Lower lobe of right lung (tissue), 2 donors: ENCODE measurements around the gene DCXR. TPM values are rescaled to one million over a fixed set of nuclear protein-coding genes. Genes with fewer than 3 reads are reported as not detected.

Experiments used
- ATAC-seq, 2 donors: fragments of 200-7000 bp; cut with Tn5 transposase; one replicate each; pipeline ENCODE4 v1.9.1; 2020 to 2022; ENCODE audit warnings: mild to moderate bottlenecking in 2 of 2, moderate library complexity in 2 of 2
- DNase-seq: peaks from one replicate; pipeline ENCODE4 v3.0.0-alpha.2; 2020
- H3K27ac ChIP-seq: fragments of 200-600 bp; one replicate; pipeline ENCODE4 v1.8.0; 2022
- H3K27me3 ChIP-seq: fragments of 200-600 bp; one replicate; pipeline ENCODE4 v1.8.0; 2022; ENCODE audit warnings: low read depth
- H3K36me3 ChIP-seq: fragments of 200-600 bp; one replicate; pipeline ENCODE4 v1.8.0; 2022; ENCODE audit warnings: mild to moderate bottlenecking
- H3K4me1 ChIP-seq: fragments of 200-600 bp; one replicate; pipeline ENCODE4 v1.8.0; 2022
- H3K4me3 ChIP-seq: fragments of 200-600 bp; one replicate; pipeline ENCODE4 v1.8.0; 2022; ENCODE audit warnings: mild to moderate bottlenecking
- H3K9me3 ChIP-seq: fragments of 200-600 bp; one replicate; pipeline ENCODE4 v1.8.0; 2022
- intact Hi-C: fragments of 100-400 bp; cut with DNase I; formaldehyde crosslinking; loops from one replicate; pipeline ENCODE4 v1.11.0; 2022
- total RNA-seq: library from RNA; stranded (reverse); fragmentation: NEBNext Ultra II Directional; extraction: Animal tissue kit (Norgen Biotek cat#: 25700); gene quantifications from one replicate; pipeline ENCODE4 v1.2.1, GENCODE V29; 2021
- TF ChIP-seq, protein P1 (sequence below): fragments of 200-600 bp; IDR thresholded peaks from one replicate; pipeline ENCODE4 v1.8.0; 2022; ENCODE audit warnings: antibody characterized with exemption, mild to moderate bottlenecking
- donor health status: DM: no; HTN: yes; CAD: no; lungs with severe emphysema.

The DCXR gene
- total RNA-seq, 1 donor from 2014 or later, result 133 TPM

DNA sequence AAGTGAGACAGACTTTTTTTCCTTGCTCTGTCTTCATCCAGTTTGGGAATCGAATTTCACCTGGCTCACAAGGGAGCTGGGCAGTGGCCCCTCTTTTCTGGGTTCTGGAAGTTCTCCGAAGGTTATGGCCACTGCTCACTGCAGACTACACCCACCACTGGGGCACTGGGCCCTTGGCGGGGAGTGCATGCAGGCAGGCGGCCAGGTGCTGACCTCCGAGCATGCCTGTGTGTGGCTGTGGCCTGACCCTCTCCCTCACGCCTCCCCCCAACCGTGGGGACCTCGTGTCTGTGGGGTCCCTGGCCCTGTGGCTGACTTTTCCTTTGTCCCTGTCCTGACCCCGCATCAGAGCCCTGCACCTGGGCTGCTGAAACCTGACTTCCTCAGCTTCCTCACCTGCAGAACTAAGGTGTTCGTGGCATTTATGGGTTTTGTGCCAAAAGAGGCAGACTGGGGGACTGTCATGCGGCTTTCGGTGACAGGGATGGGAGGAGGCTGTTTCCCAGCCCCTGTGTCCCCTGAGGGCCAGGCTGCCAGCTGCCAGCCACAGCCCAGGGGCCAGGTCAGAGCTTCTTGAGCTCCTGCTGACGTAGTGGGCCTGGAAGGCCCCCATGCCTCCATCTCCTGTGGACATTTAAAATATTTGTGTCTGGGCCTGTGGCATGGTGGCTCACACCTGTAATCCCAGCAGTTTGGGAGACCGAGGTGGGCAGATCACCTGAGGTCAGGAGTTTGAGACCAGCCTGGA, 38.6 kb downstream of the DCXR start:
- Histone ChIP-seq H3K9me3 (no peaks in the 10 kb centered on the region), H3K4me1 (peaks cover 26% of the 10 kb centered on the region), H3K36me3 (peaks cover 7% of the 10 kb centered on the region), H3K4me3 (no peak overlapping the region), H3K27me3 (no peaks in the 10 kb centered on the region), H3K27ac (no peak overlapping the region)
- DNase-seq, result no peak
- TF ChIP-seq, protein P1, sequence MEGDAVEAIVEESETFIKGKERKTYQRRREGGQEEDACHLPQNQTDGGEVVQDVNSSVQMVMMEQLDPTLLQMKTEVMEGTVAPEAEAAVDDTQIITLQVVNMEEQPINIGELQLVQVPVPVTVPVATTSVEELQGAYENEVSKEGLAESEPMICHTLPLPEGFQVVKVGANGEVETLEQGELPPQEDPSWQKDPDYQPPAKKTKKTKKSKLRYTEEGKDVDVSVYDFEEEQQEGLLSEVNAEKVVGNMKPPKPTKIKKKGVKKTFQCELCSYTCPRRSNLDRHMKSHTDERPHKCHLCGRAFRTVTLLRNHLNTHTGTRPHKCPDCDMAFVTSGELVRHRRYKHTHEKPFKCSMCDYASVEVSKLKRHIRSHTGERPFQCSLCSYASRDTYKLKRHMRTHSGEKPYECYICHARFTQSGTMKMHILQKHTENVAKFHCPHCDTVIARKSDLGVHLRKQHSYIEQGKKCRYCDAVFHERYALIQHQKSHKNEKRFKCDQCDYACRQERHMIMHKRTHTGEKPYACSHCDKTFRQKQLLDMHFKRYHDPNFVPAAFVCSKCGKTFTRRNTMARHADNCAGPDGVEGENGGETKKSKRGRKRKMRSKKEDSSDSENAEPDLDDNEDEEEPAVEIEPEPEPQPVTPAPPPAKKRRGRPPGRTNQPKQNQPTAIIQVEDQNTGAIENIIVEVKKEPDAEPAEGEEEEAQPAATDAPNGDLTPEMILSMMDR, result no peak
- intact Hi-C loops, result no loop called here
- ATAC-seq, result no peak

DNA sequence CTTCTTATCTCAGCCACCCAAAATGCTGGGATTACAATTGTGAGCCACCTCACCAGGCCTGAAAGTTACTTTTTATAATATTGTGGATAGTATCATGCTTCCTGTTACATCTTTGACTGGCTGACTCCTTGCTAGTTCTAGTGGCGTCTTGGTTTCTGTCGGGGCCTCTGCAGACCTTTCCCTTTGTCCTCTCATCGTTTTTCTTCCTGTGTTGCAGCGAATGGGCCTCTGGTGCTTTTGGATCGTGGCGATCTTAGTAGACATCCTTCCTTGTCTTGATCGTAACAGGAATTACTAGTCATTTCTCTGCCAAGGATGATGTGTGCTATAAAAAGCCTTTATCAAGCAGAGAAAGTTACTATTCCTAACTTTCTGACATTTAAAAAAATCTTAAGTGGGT, 39.3 kb downstream of the DCXR start:
- Histone ChIP-seq H3K36me3 (peaks cover 7% of the 10 kb centered on the region), H3K4me1 (peaks cover 27% of the 10 kb centered on the region), H3K9me3 (no peaks in the 10 kb centered on the region), H3K4me3 (no peak overlapping the region), H3K27ac (no peak overlapping the region), H3K27me3 (no peaks in the 10 kb centered on the region)
- DNase-seq, result no peak
- intact Hi-C loops, result no loop called here
- ATAC-seq, result no peak
- TF ChIP-seq, protein P1, result no peak

DNA sequence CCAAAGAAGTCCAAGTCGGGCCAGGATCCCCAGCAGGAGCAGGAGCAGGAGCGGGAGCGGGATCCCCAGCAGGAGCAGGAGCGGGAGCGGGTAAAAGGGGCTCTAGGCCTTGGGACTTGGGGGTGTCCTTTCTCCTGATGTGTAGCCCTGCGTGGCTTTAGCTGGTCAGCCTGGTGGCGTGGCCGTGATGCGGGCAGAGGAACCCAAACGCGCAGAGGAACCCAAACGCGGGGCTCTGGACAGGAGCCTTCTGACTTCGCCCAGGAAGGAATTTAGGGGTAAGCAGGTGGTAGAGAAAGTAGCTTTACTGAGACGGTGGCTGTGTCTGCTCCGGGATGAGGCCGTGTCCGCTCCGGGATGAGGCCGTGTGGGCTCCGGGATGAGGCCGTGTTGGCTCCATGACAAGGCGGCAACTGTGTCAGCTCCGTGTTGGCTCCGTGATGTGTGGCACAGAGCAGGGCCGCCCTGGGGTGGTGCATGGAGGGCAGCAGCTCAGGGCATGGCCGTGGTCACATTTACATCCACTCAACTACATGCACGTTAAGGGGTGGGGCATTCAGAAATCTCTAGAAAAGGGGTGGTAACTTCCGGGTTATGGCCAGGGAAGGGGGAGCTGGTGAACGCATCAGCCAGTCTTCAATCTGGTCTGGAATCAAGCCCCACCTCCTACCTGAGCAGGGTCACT, 40.6 kb downstream of the DCXR start:
- no peak overlapping the region for H3K4me3 ChIP-seq
- H3K4me1 ChIP-seq, result peaks cover 35% of the 10 kb centered on the region
- ATAC-seq, result no peak
- no peaks in the 10 kb centered on the region for H3K27me3 ChIP-seq
- no peak for DNase-seq
- TF ChIP-seq, protein P1, result no peak
- intact Hi-C loops, result no loop called here
- no peaks in the 10 kb centered on the region for H3K9me3 ChIP-seq
- peaks cover 7% of the 10 kb centered on the region for H3K36me3 ChIP-seq
- no peak overlapping the region for H3K27ac ChIP-seq

DNA sequence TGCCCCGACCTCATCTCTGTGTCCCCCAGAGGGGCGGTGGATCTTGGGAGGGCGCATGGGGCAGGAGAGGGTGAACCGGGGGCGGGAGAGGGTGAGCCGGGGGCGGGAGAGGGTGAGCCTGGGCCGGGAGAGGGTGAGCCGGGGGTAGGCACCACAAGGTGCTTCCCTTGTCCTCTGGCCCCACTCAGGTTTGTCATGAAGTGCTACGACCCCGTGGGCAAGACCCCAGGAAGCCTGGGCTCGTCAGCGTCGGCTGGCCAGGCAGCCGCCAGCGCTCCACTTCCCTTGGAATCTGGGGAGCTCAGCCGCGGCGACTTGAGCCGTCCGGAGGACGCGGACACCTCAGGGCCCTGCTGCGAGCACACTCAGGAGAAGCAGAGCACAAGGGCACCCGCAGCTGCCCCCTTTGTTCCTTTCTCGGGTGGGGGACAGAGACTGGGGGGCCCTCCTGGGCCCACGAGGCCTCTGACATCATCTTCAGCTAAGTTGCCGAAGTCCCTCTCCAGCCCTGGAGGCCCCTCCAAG, 41.2 kb downstream of the DCXR start:
- ATAC-seq (no peak), DNase-seq (no peak)
- TF ChIP-seq, protein P1, result no peak
- Histone ChIP-seq H3K36me3 (peaks cover 7% of the 10 kb centered on the region), H3K27me3 (no peaks in the 10 kb centered on the region), H3K4me1 (peaks cover 39% of the 10 kb centered on the region), H3K4me3 (no peak overlapping the region), H3K27ac (no peak overlapping the region), H3K9me3 (no peaks in the 10 kb centered on the region)
- intact Hi-C loops, result no loop called here

DNA sequence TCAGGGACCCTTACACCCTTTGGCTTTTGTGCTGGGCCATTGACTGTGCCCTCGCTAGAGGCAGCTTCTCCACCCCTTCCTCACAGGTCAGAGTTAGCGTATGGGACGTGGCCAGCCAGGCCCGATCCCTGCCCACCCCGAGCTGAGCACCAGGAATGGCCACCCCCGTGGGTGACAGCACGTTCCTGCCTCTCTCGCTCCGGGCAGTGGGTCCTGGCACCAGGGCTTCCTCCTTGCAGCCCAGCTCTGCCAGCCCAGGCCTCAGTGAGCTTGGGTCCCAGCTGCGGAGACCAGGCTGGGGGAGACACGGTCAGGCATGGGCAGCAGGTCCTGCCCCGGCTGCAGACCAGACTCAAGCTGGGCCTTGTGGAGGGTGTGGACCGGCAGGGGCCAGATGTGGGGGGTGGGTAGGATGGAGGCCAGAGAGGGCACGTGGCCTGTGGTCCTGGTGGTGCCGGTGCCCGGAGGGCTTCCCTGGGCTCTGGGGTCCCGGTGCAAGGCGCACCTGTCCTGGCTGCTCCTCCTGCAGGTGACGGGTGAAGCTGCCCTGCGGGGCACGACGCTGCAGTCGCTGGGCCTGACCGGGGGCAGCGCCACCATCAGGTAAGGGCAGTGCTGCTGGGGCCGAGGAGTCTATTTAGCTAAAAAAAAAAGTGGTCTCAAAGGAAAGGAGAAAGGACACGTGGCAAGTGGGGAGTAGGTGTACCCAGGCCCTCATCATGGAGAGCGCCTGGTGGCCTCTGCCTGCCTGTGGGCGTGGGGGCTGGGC, 41.9 kb downstream of the DCXR start:
- Histone ChIP-seq H3K4me1 (peaks cover 45% of the 10 kb centered on the region), H3K4me3 (no peak overlapping the region), H3K27ac (peak overlapping the region; percentile 58), H3K27me3 (no peaks in the 10 kb centered on the region), H3K9me3 (no peaks in the 10 kb centered on the region), H3K36me3 (peaks cover 7% of the 10 kb centered on the region)
- ATAC-seq (no peak), DNase-seq (no peak)
- intact Hi-C loops, result no loop called here
- TF ChIP-seq, protein P1, result no peak
